ENCODE results near the gene E2F2. TPM values are rescaled to one million over a fixed set of nuclear protein-coding genes. Genes with fewer than 3 reads are reported as not detected.
A peak's percentile ranks its signal among the peaks of the same experiment; 100 is the strongest.

E2F2 gene
- total and polyA plus RNA-seq, 2 experiments from 2014 or later = 0.51 to 1.2 TPM

- TF ChIP-seq EZH2phosphoT487 (IDR thresholded peaks at IDR 0.05; ENCODE audit: insufficient read depth, low read depth) (no peak), EZH2 (IDR thresholded peaks at IDR 0.05; ENCODE audit: insufficient read depth, poor library complexity, severe bottlenecking) (no peak)
- WGBS, 2 experiments (ENCODE audit: low coverage in 1 of 2, low lambda C conversion rate in 2 of 2, missing lambda C conversion rate in 2 of 2) = 74 to 80% methylated on average over 3 of the region's 3 CpGs
- H3K27me3 ChIP-seq (replicated peaks; ENCODE audit: insufficient read depth) = no peaks in the 10 kb centered on the region
- no peak for DNase-seq
- H3F3A ChIP-seq (ENCODE audit: insufficient read depth) = no peaks in the 10 kb centered on the region
- no peak overlapping the region for H3K9ac ChIP-seq
- H2AFZ ChIP-seq = no peak overlapping the region
- in situ Hi-C loops (cut with MboI) = no loop called here
- H3K36me3 ChIP-seq (ENCODE audit: low read depth) = no peaks in the 10 kb centered on the region
- H3K4me1 ChIP-seq (ENCODE audit: insufficient read depth) = no peaks in the 10 kb centered on the region
- H4K20me1 ChIP-seq (ENCODE audit: insufficient read depth) = no peaks in the 10 kb centered on the region
- H3K9me2 ChIP-seq (ENCODE audit: insufficient read depth) = no peaks in the 10 kb centered on the region
- no peak overlapping the region for H3K27ac ChIP-seq
- H3K4me2 ChIP-seq (ENCODE audit: unreplicated experiment) = no peak overlapping the region
- no peaks in the 10 kb centered on the region for H3K9me3 ChIP-seq (ENCODE audit: low read depth)
- H3K79me2 ChIP-seq (ENCODE audit: insufficient read depth) = no peaks in the 10 kb centered on the region
- H3K4me3 ChIP-seq = no peak overlapping the region
Observed at GRCh38 chr1:23492132-23492720, 38.8 kb downstream of the E2F2 start.

- Histone ChIP-seq H3K79me2 (ENCODE audit: insufficient read depth) (no peaks in the 10 kb centered on the region), H3K9me3 (ENCODE audit: low read depth) (no peaks in the 10 kb centered on the region), H3K4me2 (ENCODE audit: unreplicated experiment) (no peak overlapping the region), H3K36me3 (ENCODE audit: low read depth) (no peaks in the 10 kb centered on the region), H3K9me2 (ENCODE audit: insufficient read depth) (no peaks in the 10 kb centered on the region), H2AFZ (no peak overlapping the region), H3K4me3 (no peak overlapping the region), H4K20me1 (ENCODE audit: insufficient read depth) (no peaks in the 10 kb centered on the region), H3F3A (ENCODE audit: insufficient read depth) (peaks cover 7% of the 10 kb centered on the region; the same call in 1 of the 2 replicates), H3K9ac (no peak overlapping the region), H3K4me1 (ENCODE audit: insufficient read depth) (no peaks in the 10 kb centered on the region; the same call in 1 of the 2 replicates), H3K27ac (no peak overlapping the region), H3K27me3 (replicated peaks; ENCODE audit: insufficient read depth) (no peaks in the 10 kb centered on the region)
- DNase-seq = no peak
- WGBS, 2 experiments (ENCODE audit: low coverage in 1 of 2, low lambda C conversion rate in 2 of 2, missing lambda C conversion rate in 2 of 2) = 74 to 78% methylated on average over 5 of the region's 5 CpGs
- TF ChIP-seq EZH2 (IDR thresholded peaks at IDR 0.05; ENCODE audit: insufficient read depth, poor library complexity, severe bottlenecking) (no peak), EZH2phosphoT487 (IDR thresholded peaks at IDR 0.05; ENCODE audit: insufficient read depth, low read depth) (no peak)
- in situ Hi-C loops (cut with MboI) = no loop called here
Observed at GRCh38 chr1:23489842-23490241, 41.2 kb downstream of the E2F2 start.

- H3K27ac ChIP-seq = no peak overlapping the region
- TF ChIP-seq EZH2phosphoT487 (IDR thresholded peaks at IDR 0.05; ENCODE audit: insufficient read depth, low read depth) = no peak
- no peak for TF ChIP-seq EZH2 (IDR thresholded peaks at IDR 0.05; ENCODE audit: insufficient read depth, poor library complexity, severe bottlenecking)
- no peaks in the 10 kb centered on the region for H4K20me1 ChIP-seq (ENCODE audit: insufficient read depth)
- no peaks in the 10 kb centered on the region; the same call in 1 of the 2 replicates for H3K4me1 ChIP-seq (ENCODE audit: insufficient read depth)
- H3K9me2 ChIP-seq (ENCODE audit: insufficient read depth) = no peaks in the 10 kb centered on the region
- H3K9ac ChIP-seq = peak overlapping the region; percentile 77; the same call in 1 of the 2 replicates
- no peak for DNase-seq
- no peaks in the 10 kb centered on the region for H3K9me3 ChIP-seq (ENCODE audit: low read depth)
- peaks cover 8% of the 10 kb centered on the region; the same call in 1 of the 2 replicates for H3F3A ChIP-seq (ENCODE audit: insufficient read depth)
- no peaks in the 10 kb centered on the region for H3K27me3 ChIP-seq (replicated peaks; ENCODE audit: insufficient read depth)
- H3K4me3 ChIP-seq = peak overlapping the region; percentile 79
- 44 to 47% methylated on average over 7 of the region's 7 CpGs for WGBS, 2 experiments (ENCODE audit: low coverage in 1 of 2, low lambda C conversion rate in 2 of 2, missing lambda C conversion rate in 2 of 2)
- H3K79me2 ChIP-seq (ENCODE audit: insufficient read depth) = peaks cover 26% of the 10 kb centered on the region
- no peaks in the 10 kb centered on the region for H3K36me3 ChIP-seq (ENCODE audit: low read depth)
- H3K4me2 ChIP-seq (ENCODE audit: unreplicated experiment) = no peak overlapping the region
- peak overlapping the region; percentile 78 for H2AFZ ChIP-seq
- in situ Hi-C loops (cut with MboI) = no loop called here
Observed at GRCh38 chr1:23485002-23485332, 46.1 kb downstream of the E2F2 start.

- Histone ChIP-seq H2AFZ (peak overlapping the region; percentile 78), H3K4me3 (peak overlapping the region; percentile 79), H3K9me2 (ENCODE audit: insufficient read depth) (no peaks in the 10 kb centered on the region), H4K20me1 (ENCODE audit: insufficient read depth) (no peaks in the 10 kb centered on the region), H3K9me3 (ENCODE audit: low read depth) (no peaks in the 10 kb centered on the region), H3K4me2 (ENCODE audit: unreplicated experiment) (peak overlapping the region; percentile 68), H3F3A (ENCODE audit: insufficient read depth) (peaks cover 9% of the 10 kb centered on the region; the same call in 1 of the 2 replicates), H3K9ac (peak overlapping the region; percentile 77), H3K27ac (peak overlapping the region; percentile 21; the same call in 1 of the 2 replicates), H3K4me1 (ENCODE audit: insufficient read depth) (peaks cover under 1% of the 10 kb centered on the region), H3K36me3 (ENCODE audit: low read depth) (no peaks in the 10 kb centered on the region), H3K27me3 (replicated peaks; ENCODE audit: insufficient read depth) (no peaks in the 10 kb centered on the region), H3K79me2 (ENCODE audit: insufficient read depth) (peaks cover 30% of the 10 kb centered on the region)
- in situ Hi-C loops (cut with MboI) = no loop called here
- WGBS, 2 experiments (ENCODE audit: low coverage in 1 of 2, low lambda C conversion rate in 2 of 2, missing lambda C conversion rate in 2 of 2) = 10 to 25% methylated on average over 16 to 38 of the region's 54 CpGs
- DNase-seq = peak; percentile 95
- TF ChIP-seq EZH2 (IDR thresholded peaks at IDR 0.05; ENCODE audit: insufficient read depth, poor library complexity, severe bottlenecking) (no peak), EZH2phosphoT487 (IDR thresholded peaks at IDR 0.05; ENCODE audit: insufficient read depth, low read depth) (no peak)
Observed at GRCh38 chr1:23484253-23485001, 46.6 kb downstream of the E2F2 start.
